GM23338 (cell line): ENCODE measurements around the gene FXYD2.

ENCODE experiments used
- EZH2 ChIP-seq: fragments of 200-600 bp; sonication (generic); IDR thresholded peaks from one replicate; pipeline ENCODE4 v1.8.0; 2017; ENCODE audit warnings: antibody characterized with exemption, mild to moderate bottlenecking, low read depth; ENCODE audit not compliant: unreplicated experiment
- JUNB ChIP-seq: IDR thresholded peaks from one replicate; pipeline ENCODE4 v1.6.1; 2016; ENCODE audit warnings: antibody characterized with exemption; ENCODE audit not compliant: unreplicated experiment
- POLR2AphosphoS5 ChIP-seq: IDR thresholded peaks from 2 replicates; pipeline ENCODE4 v1.6.1; 2016; ENCODE audit warnings: antibody characterized with exemption, low read depth
- TF ChIP-seq, protein P1 (sequence below), 2 experiments: fragments of 200-600 bp in 1 of 2; sonication (generic) in 1 of 2; conservative IDR thresholded peaks; 2 replicates each; pipeline versions ENCODE4 v1.5.1 to v1.6.1; 2016 to 2017; ENCODE audit warnings: antibody characterized with exemption in 2 of 2, low read depth in 2 of 2, mild to moderate bottlenecking in 2 of 2, moderate library complexity in 1 of 2

DNA sequence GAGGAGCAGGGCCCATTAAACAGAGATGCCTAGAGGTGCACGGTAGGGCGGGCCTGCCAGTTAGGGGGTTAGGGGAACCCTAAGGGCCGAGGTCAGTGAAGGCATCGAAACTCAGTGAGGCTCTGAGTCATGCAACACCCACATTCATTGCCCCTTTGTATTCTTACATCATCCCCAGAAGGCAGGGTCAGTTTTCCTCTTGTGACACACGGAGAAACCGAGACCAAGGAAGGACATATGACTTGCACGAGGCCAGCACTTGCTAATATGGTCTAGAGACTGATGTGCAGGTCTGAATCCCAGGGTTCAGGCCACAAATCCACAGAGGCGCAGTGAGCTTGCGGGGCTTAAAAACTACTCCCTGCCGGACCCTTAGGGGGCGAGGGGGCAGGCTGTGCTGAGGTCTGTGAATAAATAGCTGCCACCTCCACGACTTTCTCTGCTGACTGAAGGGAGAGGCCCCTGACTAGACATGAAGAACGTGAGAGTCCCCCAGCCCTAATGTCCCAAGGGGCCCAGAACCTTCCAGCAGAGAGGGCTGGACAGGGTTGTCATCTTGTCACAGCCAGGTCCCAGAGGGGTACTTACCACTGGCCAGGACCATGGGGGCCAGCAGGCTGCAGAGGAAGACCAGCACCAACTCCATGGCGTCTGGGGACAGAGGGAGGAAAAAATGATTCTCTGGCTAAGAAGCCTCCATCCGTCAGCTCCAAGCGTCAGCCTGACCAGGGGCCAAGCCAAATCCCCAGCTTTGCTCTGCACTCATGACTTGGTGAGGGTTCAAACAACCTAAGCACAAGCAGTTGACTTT, 17.8 kb upstream of the FXYD2 start:
- TF ChIP-seq JUNB (no peak), POLR2AphosphoS5 (no peak), EZH2 (no peak)
- TF ChIP-seq, protein P1, sequence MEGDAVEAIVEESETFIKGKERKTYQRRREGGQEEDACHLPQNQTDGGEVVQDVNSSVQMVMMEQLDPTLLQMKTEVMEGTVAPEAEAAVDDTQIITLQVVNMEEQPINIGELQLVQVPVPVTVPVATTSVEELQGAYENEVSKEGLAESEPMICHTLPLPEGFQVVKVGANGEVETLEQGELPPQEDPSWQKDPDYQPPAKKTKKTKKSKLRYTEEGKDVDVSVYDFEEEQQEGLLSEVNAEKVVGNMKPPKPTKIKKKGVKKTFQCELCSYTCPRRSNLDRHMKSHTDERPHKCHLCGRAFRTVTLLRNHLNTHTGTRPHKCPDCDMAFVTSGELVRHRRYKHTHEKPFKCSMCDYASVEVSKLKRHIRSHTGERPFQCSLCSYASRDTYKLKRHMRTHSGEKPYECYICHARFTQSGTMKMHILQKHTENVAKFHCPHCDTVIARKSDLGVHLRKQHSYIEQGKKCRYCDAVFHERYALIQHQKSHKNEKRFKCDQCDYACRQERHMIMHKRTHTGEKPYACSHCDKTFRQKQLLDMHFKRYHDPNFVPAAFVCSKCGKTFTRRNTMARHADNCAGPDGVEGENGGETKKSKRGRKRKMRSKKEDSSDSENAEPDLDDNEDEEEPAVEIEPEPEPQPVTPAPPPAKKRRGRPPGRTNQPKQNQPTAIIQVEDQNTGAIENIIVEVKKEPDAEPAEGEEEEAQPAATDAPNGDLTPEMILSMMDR (conservative IDR thresholded peaks at IDR 0.05; ENCODE audit: low read depth in 2 of 2) = no peak
